Choroid plexus epithelial cell (primary cell): ENCODE data around the gene MCC.
A peak's percentile ranks its signal among the peaks of the same experiment; 100 is the strongest.

Experiments
- DNase-seq: peaks from one replicate; pipeline ENCODE4 v3.0.0-alpha.2; 2010; ENCODE audit warnings: low read depth
- H3K4me3 ChIP-seq: 2 replicates; pipeline ENCODE4 v1.5.1; 2011; ENCODE audit warnings: low read depth, mild to moderate bottlenecking, control low read depth, low read length, moderate library complexity
- CTCF ChIP-seq: conservative IDR thresholded peaks from 2 replicates; pipeline ENCODE4 v1.5.1; 2011; ENCODE audit warnings: low read depth, mild to moderate bottlenecking, control low read depth, inconsistent platforms, low read length, moderate library complexity

MCC gene

GRCh38 chr5:113271015-113271414 is 217.2 kb downstream of the MCC start:
- DNase-seq, result peak; percentile 65
- no peak overlapping the region for H3K4me3 ChIP-seq
- no peak for TF ChIP-seq CTCF

- no peak for DNase-seq
- no peak for TF ChIP-seq CTCF
- H3K4me3 ChIP-seq, result no peak overlapping the region
Observed at GRCh38 chr5:113270086-113270485, 218.2 kb downstream of the MCC start.

GRCh38 chr5:113269023-113269997 is 218.9 kb downstream of the MCC start:
- DNase-seq, result no peak
- TF ChIP-seq CTCF, result no peak
- H3K4me3 ChIP-seq, result no peak overlapping the region

- no peak for TF ChIP-seq CTCF
- no peak overlapping the region for H3K4me3 ChIP-seq
- DNase-seq, result no peak
Observed at GRCh38 chr5:113268232-113268631, 220.0 kb downstream of the MCC start.

- TF ChIP-seq CTCF, result no peak
- no peak overlapping the region for H3K4me3 ChIP-seq
- no peak for DNase-seq
Observed at GRCh38 chr5:113267361-113267900, 220.8 kb downstream of the MCC start.

GRCh38 chr5:113266913-113267227 is 221.4 kb downstream of the MCC start:
- H3K4me3 ChIP-seq, result no peak overlapping the region
- no peak for DNase-seq
- TF ChIP-seq CTCF, result no peak
